Left lung (tissue), 10 donors: ENCODE measurements around the gene PLXNA1. TPM values are rescaled to one million over a fixed set of nuclear protein-coding genes. Genes with fewer than 3 reads are reported as not detected.
A peak's percentile ranks its signal among the peaks of the same experiment; 100 is the strongest.

Experiments used
- ATAC-seq: fragments of 200-7000 bp; cut with Tn5 transposase; one replicate; pipeline ENCODE4 v1.9.1; 2020; ENCODE audit warnings: moderate library complexity
- DNase-seq, 4 donors: peaks; one replicate each; pipeline ENCODE4 v3.0.0-alpha.2; 2013 to 2020
- H3K27ac ChIP-seq, 2 donors: fragments of 200-600 bp; sonication (generic) in 1 of 2; one replicate each; pipeline versions ENCODE4 v1.5.0 to v1.8.0; 2020 to 2021
- H3K27me3 ChIP-seq, 2 donors: fragments of 200-600 bp; sonication (generic) in 1 of 2; one replicate each; pipeline versions ENCODE4 v1.5.0 to v1.8.0; 2020 to 2021
- H3K36me3 ChIP-seq, 2 donors: fragments of 200-600 bp; sonication (generic) in 1 of 2; one replicate each; pipeline versions ENCODE4 v1.5.0 to v1.8.0; 2020 to 2021
- H3K4me1 ChIP-seq, 2 donors: fragments of 200-600 bp; one replicate each; pipeline ENCODE4 v1.8.0; 2021
- H3K4me3 ChIP-seq, 2 donors: fragments of 200-600 bp; sonication (generic) in 1 of 2; one replicate each; pipeline versions ENCODE4 v1.5.0 to v1.8.0; 2020 to 2021; ENCODE audit warnings: mild to moderate bottlenecking in 1 of 2
- H3K9me3 ChIP-seq, 2 donors: fragments of 200-600 bp; sonication (generic) in 1 of 2; one replicate each; pipeline versions ENCODE4 v1.5.0 to v1.8.0; 2020 to 2021
- CTCF ChIP-seq, 2 donors: fragments of 200-600 bp; sonication (generic) in 1 of 2; IDR thresholded peaks; one replicate each; pipeline versions ENCODE4 v1.5.0 to v1.8.0; 2021; ENCODE audit warnings: antibody characterized with exemption in 2 of 2
- intact Hi-C, 2 donors: fragments of 100-400 bp; cut with DNase I; formaldehyde crosslinking; loops; one replicate each; pipeline versions ENCODE4 v1.11.2 to v1.14.2; 2022
- polyA plus RNA-seq, 6 donors: library from polyadenylated mRNA; unstranded; fragments of 120-200 nt; gene quantifications; one replicate each; pipeline ENCODE4 v1.2.1, GENCODE V29; 2013; ENCODE audit not compliant: insufficient read length in 6 of 6
- total RNA-seq, 2 donors: library from RNA; stranded (reverse); fragmentation: NEBNext Ultra II Directional; extraction: Animal tissue kit (Norgen Biotek cat#: 25700); gene quantifications; one replicate each; pipeline ENCODE4 v1.2.1, GENCODE V29; 2021
- donor health status: DM: no; HTN: yes; CAD: no.
- donor health status: DM: no; HTN: no; CAD: no.

Gene PLXNA1
- total and polyA plus RNA-seq, 8 donors = 27.2 to 64.6 (median 32.0) TPM

- H3K27me3 ChIP-seq = no peaks in the 10 kb centered on the region
- DNase-seq (peak in 1 of 4 donors; percentile 51), ATAC-seq (no peak)
- no peak overlapping the region for H3K4me3 ChIP-seq
- no peak overlapping the region for H3K27ac ChIP-seq
- TF ChIP-seq CTCF (IDR thresholded peaks at IDR 0.05) = no peak
- H3K9me3 ChIP-seq = no peaks in the 10 kb centered on the region
- H3K36me3 ChIP-seq = no peaks in the 10 kb centered on the region
- no peaks in the 10 kb centered on the region for H3K4me1 ChIP-seq
- intact Hi-C loops = no loop called here
Measured at GRCh38 chr3:126946405-126946804, 36.5 kb upstream of the PLXNA1 start.

- Histone ChIP-seq H3K27ac (no peak overlapping the region), H3K27me3 (no peaks in the 10 kb centered on the region), H3K9me3 (no peaks in the 10 kb centered on the region), H3K36me3 (no peaks in the 10 kb centered on the region), H3K4me1 (no peaks in the 10 kb centered on the region), H3K4me3 (no peak overlapping the region)
- TF ChIP-seq CTCF (IDR thresholded peaks at IDR 0.05) = no peak
- DNase-seq (peak in 1 of 4 donors; percentile 37), ATAC-seq (peak; percentile 36)
- intact Hi-C loops = no loop called here
Measured at GRCh38 chr3:126947429-126947828, 35.5 kb upstream of the PLXNA1 start.

- TF ChIP-seq CTCF (IDR thresholded peaks at IDR 0.05) = no peak
- Histone ChIP-seq H3K4me3 (no peak overlapping the region), H3K9me3 (no peaks in the 10 kb centered on the region), H3K27me3 (no peaks in the 10 kb centered on the region), H3K4me1 (no peaks in the 10 kb centered on the region), H3K36me3 (no peaks in the 10 kb centered on the region), H3K27ac (no peak overlapping the region)
- ATAC-seq (no peak), DNase-seq (peak in 1 of 4 donors; percentile 52)
- intact Hi-C loops = no loop called here
Measured at GRCh38 chr3:126948980-126949535, 33.9 kb upstream of the PLXNA1 start.

- Histone ChIP-seq H3K27me3 (no peaks in the 10 kb centered on the region), H3K27ac (no peak overlapping the region), H3K4me3 (no peak overlapping the region), H3K4me1 (no peaks in the 10 kb centered on the region), H3K36me3 (no peaks in the 10 kb centered on the region), H3K9me3 (no peaks in the 10 kb centered on the region)
- intact Hi-C loops = no loop called here
- TF ChIP-seq CTCF (IDR thresholded peaks at IDR 0.05) = no peak
- ATAC-seq (no peak), DNase-seq (no peak)
Measured at GRCh38 chr3:126951561-126951960, 31.4 kb upstream of the PLXNA1 start.

- Histone ChIP-seq H3K4me1 (no peaks in the 10 kb centered on the region), H3K27me3 (no peaks in the 10 kb centered on the region), H3K36me3 (no peaks in the 10 kb centered on the region), H3K27ac (no peak overlapping the region), H3K4me3 (no peak overlapping the region), H3K9me3 (no peaks in the 10 kb centered on the region)
- intact Hi-C loops = no loop called here
- no peak for TF ChIP-seq CTCF (IDR thresholded peaks at IDR 0.05)
- ATAC-seq (no peak), DNase-seq (peak in 2 of 4 donors; percentile 25 to 46)
Measured at GRCh38 chr3:126952261-126952982, 30.5 kb upstream of the PLXNA1 start.
